Endothelial cell of umbilical vein (primary cell): Measurements from ENCODE around the gene COL8A1. TPM values are rescaled to one million over a fixed set of nuclear protein-coding genes. Genes with fewer than 3 reads are reported as not detected.

Experiments used
- BruUV-seq: library from RNA; stranded (reverse); fragments of 400-500 nt; replicated peaks from 2 replicates; lab custom pipeline; 2021; lab: Mats Ljungman, UMichigan
- CTCF ChIA-PET: fragments of 300-600, 350-600 bp; sonication (Branson Sonifier 250); formaldehyde crosslinking; loops from one replicate; lab custom pipeline; 2021; ENCODE audit warnings: antibody characterized with exemption, inconsistent platforms; lab: Charles Lee
- POLR2A ChIA-PET: fragments of 300-600, 350-600 bp; sonication (Branson Sonifier 250); formaldehyde crosslinking; loops from one replicate; lab custom pipeline; 2021; ENCODE audit warnings: antibody characterized with exemption, inconsistent platforms; lab: Charles Lee
- DNase-seq: peaks from one replicate; pipeline ENCODE4 v3.0.0-alpha.2; 2011; ENCODE audit warnings: low read depth, low spot score
- FAIRE-seq: peaks from 2 replicates; lab custom pipeline; 2011; peaks lifted over from hg19 to GRCh38; lab: Jason Lieb, UNC
- H2AFZ ChIP-seq: 2 replicates; pipeline ENCODE4 v1.6.0; 2012; ENCODE audit warnings: low read depth, low read length, control low read depth, inconsistent platforms
- H3K27ac ChIP-seq: 2 replicates; pipeline ENCODE4 v1.5.1; 2011; ENCODE audit warnings: low read depth, mild to moderate bottlenecking, control low read depth, low read length, moderate library complexity; ENCODE audit not compliant: insufficient read depth
- H3K27me3 ChIP-seq, 2 experiments: 2 replicates each; pipeline versions ENCODE4 v1.6.0 to v1.6.1; 2011; ENCODE audit warnings: low read length in 2 of 2, mixed read lengths in 1 of 2; ENCODE audit not compliant: control insufficient read depth in 2 of 2, insufficient read depth in 2 of 2
- H3K36me3 ChIP-seq, 2 experiments: 2 replicates in 1 of 2; 3 replicates in 1 of 2; pipeline ENCODE4 v1.5.1; 2011; ENCODE audit warnings: low read length in 2 of 2, mild to moderate bottlenecking in 1 of 2, moderate library complexity in 1 of 2; ENCODE audit not compliant: control insufficient read depth in 2 of 2, insufficient read depth in 2 of 2; ENCODE audit errors: extremely low read depth in 1 of 2
- H3K4me1 ChIP-seq: 3 replicates; pipeline ENCODE4 v1.5.1; 2011; ENCODE audit warnings: mild to moderate bottlenecking, low read length; ENCODE audit not compliant: control insufficient read depth, insufficient read depth; ENCODE audit errors: extremely low read depth
- H3K4me2 ChIP-seq: 2 replicates; pipeline ENCODE4 v1.6.1; 2011; ENCODE audit warnings: low read length, control low read depth, mixed read lengths; ENCODE audit not compliant: insufficient read depth
- H3K4me3 ChIP-seq, 3 experiments: fragments of 200-600 bp in 1 of 3; sonication (generic), shearing (Covaris generic) in 1 of 3; replicated peaks in 1 of 3; 2 replicates each; pipeline ENCODE4 v1.5.1; 2011 to 2016; ENCODE audit warnings: control low read depth in 3 of 3, low read length in 3 of 3, mild to moderate bottlenecking in 2 of 3, inconsistent platforms in 1 of 3, low read depth in 1 of 3, moderate library complexity in 1 of 3; ENCODE audit not compliant: insufficient read depth in 1 of 3
- H3K79me2 ChIP-seq: 2 replicates; pipeline ENCODE4 v1.6.0; 2012; ENCODE audit warnings: low read length, inconsistent platforms; ENCODE audit not compliant: control insufficient read depth, insufficient read depth
- H3K9ac ChIP-seq: replicated peaks from 2 replicates; pipeline ENCODE3; 2011; ENCODE audit warnings: low read length, control low read depth; ENCODE audit not compliant: insufficient read depth; ENCODE audit errors: extremely low read depth
- H3K9me1 ChIP-seq: replicated peaks from 3 replicates; pipeline ENCODE4 v1.6.0; 2011; ENCODE audit warnings: mild to moderate bottlenecking, low read length; ENCODE audit not compliant: control insufficient read depth, insufficient read depth; ENCODE audit errors: extremely low read depth
- H3K9me3 ChIP-seq: replicated peaks from 2 replicates; pipeline ENCODE4 v1.5.1; 2012; ENCODE audit warnings: low read length, inconsistent platforms; ENCODE audit not compliant: control insufficient read depth, insufficient read depth
- H4K20me1 ChIP-seq: replicated peaks from 2 replicates; pipeline ENCODE3; 2011; ENCODE audit warnings: mild to moderate bottlenecking, low read length; ENCODE audit not compliant: control insufficient read depth, insufficient read depth; ENCODE audit errors: extremely low read depth
- EZH2 ChIP-seq: IDR thresholded peaks from 2 replicates; pipeline ENCODE4 v1.6.1; 2012; ENCODE audit warnings: borderline replicate concordance, low read depth, mild to moderate bottlenecking, moderate library complexity, low read length, inconsistent platforms; ENCODE audit not compliant: severe bottlenecking
- FOS ChIP-seq: IDR thresholded peaks from 2 replicates; pipeline ENCODE4 v1.6.1; 2011; ENCODE audit warnings: mild to moderate bottlenecking, low read length, moderate library complexity, borderline replicate concordance; ENCODE audit not compliant: insufficient read depth
- GATA2 ChIP-seq: IDR thresholded peaks from 2 replicates; pipeline ENCODE4 v1.7.0; 2011; ENCODE audit warnings: low read depth, mild to moderate bottlenecking, moderate library complexity, mixed read lengths, low read length; ENCODE audit not compliant: insufficient read length, insufficient read depth
- JUN ChIP-seq: IDR thresholded peaks from 2 replicates; pipeline ENCODE4 v1.6.1; 2011; ENCODE audit warnings: borderline replicate concordance, low read depth; ENCODE audit not compliant: insufficient read length, insufficient read depth
- MAX ChIP-seq: IDR thresholded peaks from 2 replicates; pipeline ENCODE4 v1.6.1; 2011; ENCODE audit not compliant: insufficient read depth, insufficient read length
- MYC ChIP-seq: IDR thresholded peaks from one replicate; pipeline ENCODE4 v1.6.1; 2011; ENCODE audit warnings: mild to moderate bottlenecking, low read depth, low read length
- POLR2A ChIP-seq: IDR thresholded peaks from 2 replicates; pipeline ENCODE4 v1.6.1; 2012; ENCODE audit warnings: low read depth, mild to moderate bottlenecking, control low read depth, low read length
- POLR2AphosphoS5 ChIP-seq: IDR thresholded peaks from 2 replicates; pipeline ENCODE4 v1.6.1; 2012; ENCODE audit warnings: low read depth, mild to moderate bottlenecking, control low read depth, low read length, moderate library complexity; ENCODE audit not compliant: insufficient read depth
- dilution Hi-C: fragments of 300-500 bp; cut with MboI; formaldehyde crosslinking; loops from one replicate; pipeline ENCODE4 v1.15.0; 2019; ENCODE audit warnings: low sequenced_read_pairs; ENCODE audit not compliant: extremely low pct_ligation_motif_present
- intact Hi-C: fragments of 100-400 bp; cut with micrococcal nuclease; formaldehyde crosslinking; loops from one replicate; pipeline ENCODE4 v1.10.0; 2022
- polyA plus RNA-seq, 4 experiments: library from polyadenylated mRNA; depleted of rRNA in 3 of 4; stranded (reverse) in 3 of 4; unstranded in 1 of 4; fragments of >200 nt; gene quantifications; 2 replicates each; pipeline versions ENCODE4 v1.2.1 to v1.2.3, GENCODE V29; 2011 to 2012; ENCODE audit warnings: missing spikeins in 1 of 4
- total RNA-seq: library from RNA; stranded (reverse); gene quantifications from 2 replicates; pipeline ENCODE4 v1.2.3, GENCODE V29; 2021
- TF ChIP-seq, protein P1 (sequence below), 2 donors: IDR thresholded peaks; 1 replicate in 1 of 2; 2 replicates in 1 of 2; pipeline ENCODE4 v1.5.1; 2011; ENCODE audit warnings: low read length in 2 of 2, mild to moderate bottlenecking in 2 of 2, moderate library complexity in 2 of 2, control low read depth in 1 of 2, inconsistent platforms in 1 of 2, low read depth in 1 of 2; ENCODE audit not compliant: insufficient read depth in 1 of 2; ENCODE audit errors: extremely low read depth in 1 of 2

COL8A1 gene
- total and polyA plus RNA-seq, 2 donors (not counting 3 experiments of a cell fraction or from before 2014, with no cell fraction given): 358 to 634 TPM

DNA sequence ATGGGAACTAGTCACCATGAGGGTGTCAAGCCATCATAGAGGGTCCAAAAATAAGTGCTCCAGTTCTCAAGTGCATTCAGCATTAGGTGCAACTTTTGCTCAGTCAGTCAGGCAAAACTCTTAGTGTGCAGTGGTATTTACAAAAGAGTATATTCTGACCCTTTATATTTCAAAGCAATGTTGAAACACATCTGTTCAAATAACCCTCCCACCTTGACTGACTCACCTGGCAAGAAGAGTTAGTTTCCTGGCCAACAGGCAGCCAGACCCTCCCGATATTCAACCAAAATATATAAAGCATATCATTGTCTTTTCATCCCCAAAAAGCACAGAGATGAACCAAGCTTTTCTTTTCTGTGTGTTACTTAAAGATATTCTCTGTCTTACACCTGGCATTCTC is 7.6 kb upstream of the COL8A1 start:
- BruUV-seq: no TSS peak
- Histone ChIP-seq H3K79me2 (no peaks in the 10 kb centered on the region), H3K9ac (no peak overlapping the region), H4K20me1 (no peaks in the 10 kb centered on the region), H3K9me3 (no peaks in the 10 kb centered on the region), H3K9me1 (no peaks in the 10 kb centered on the region), H3K4me2 (no peak overlapping the region), H3K4me1 (peaks cover 29% of the 10 kb centered on the region), H3K27ac (no peak overlapping the region), H3K27me3 (no peaks in the 10 kb centered on the region), H2AFZ (no peak overlapping the region), H3K4me3 (no peak overlapping the region), H3K36me3 (no peaks in the 10 kb centered on the region)
- CTCF ChIA-PET: interaction anchor here (1.5 kb wide), 1 partner anchor 7 kb away, joined by 4 read pairs; the partner anchor contains the start of gene COL8A1
- dilution Hi-C loops: no loop called here
- DNase-seq (no peak), FAIRE-seq (no peak)
- POLR2A ChIA-PET: no interaction called here
- intact Hi-C loops: no loop called here
- TF ChIP-seq MAX (no peak), POLR2AphosphoS5 (no peak), FOS (no peak), JUN (no peak), EZH2 (no peak), MYC (no peak), POLR2A (no peak), GATA2 (no peak)
- TF ChIP-seq, protein P1, sequence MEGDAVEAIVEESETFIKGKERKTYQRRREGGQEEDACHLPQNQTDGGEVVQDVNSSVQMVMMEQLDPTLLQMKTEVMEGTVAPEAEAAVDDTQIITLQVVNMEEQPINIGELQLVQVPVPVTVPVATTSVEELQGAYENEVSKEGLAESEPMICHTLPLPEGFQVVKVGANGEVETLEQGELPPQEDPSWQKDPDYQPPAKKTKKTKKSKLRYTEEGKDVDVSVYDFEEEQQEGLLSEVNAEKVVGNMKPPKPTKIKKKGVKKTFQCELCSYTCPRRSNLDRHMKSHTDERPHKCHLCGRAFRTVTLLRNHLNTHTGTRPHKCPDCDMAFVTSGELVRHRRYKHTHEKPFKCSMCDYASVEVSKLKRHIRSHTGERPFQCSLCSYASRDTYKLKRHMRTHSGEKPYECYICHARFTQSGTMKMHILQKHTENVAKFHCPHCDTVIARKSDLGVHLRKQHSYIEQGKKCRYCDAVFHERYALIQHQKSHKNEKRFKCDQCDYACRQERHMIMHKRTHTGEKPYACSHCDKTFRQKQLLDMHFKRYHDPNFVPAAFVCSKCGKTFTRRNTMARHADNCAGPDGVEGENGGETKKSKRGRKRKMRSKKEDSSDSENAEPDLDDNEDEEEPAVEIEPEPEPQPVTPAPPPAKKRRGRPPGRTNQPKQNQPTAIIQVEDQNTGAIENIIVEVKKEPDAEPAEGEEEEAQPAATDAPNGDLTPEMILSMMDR (IDR thresholded peaks at IDR 0.05; ENCODE audit: extremely low read depth in 1 of 2, insufficient read depth in 1 of 2, low read depth in 1 of 2, low read length in 2 of 2): no peak
